OCI-LY1 (cell line): ENCODE measurements around the gene MILR1.

Source experiments
- H2AFZ ChIP-seq: fragments of 200-600 bp; sonication (generic), shearing (Covaris generic); 2 replicates; pipeline ENCODE4 v1.6.0; 2014; ENCODE audit warnings: antibody characterized with exemption, mild to moderate bottlenecking, low read length
- H3F3A ChIP-seq: fragments of 200-600 bp; sonication (generic), shearing (Covaris generic); 2 replicates; pipeline ENCODE4 v1.6.0; 2014; ENCODE audit warnings: mild to moderate bottlenecking, antibody characterized with exemption, low read length, moderate library complexity; ENCODE audit not compliant: insufficient read depth
- H3K27ac ChIP-seq: fragments of 200-600 bp; sonication (generic); 2 replicates; pipeline ENCODE4 v1.5.1; 2014; ENCODE audit warnings: low read length, mixed run types, mild to moderate bottlenecking, low read depth; ENCODE audit not compliant: poor library complexity, severe bottlenecking
- H3K27me3 ChIP-seq: fragments of 200-600 bp; sonication (generic); 2 replicates; pipeline ENCODE4 v1.6.0; 2014; ENCODE audit warnings: antibody characterized with exemption, mild to moderate bottlenecking, low read length, moderate library complexity; ENCODE audit not compliant: insufficient read depth
- H3K36me3 ChIP-seq: fragments of 200-600 bp; sonication (generic); 2 replicates; pipeline ENCODE4 v1.6.1; 2014; ENCODE audit warnings: mild to moderate bottlenecking, antibody characterized with exemption, low read length, moderate library complexity, mixed read lengths; ENCODE audit not compliant: insufficient read depth
- H3K4me1 ChIP-seq: fragments of 200-600 bp; sonication (generic); 2 replicates; pipeline ENCODE4 v1.5.1; 2014; ENCODE audit warnings: mild to moderate bottlenecking, low read length, moderate library complexity; ENCODE audit not compliant: insufficient read depth, severe bottlenecking
- H3K4me2 ChIP-seq: fragments of 200-600 bp; sonication (generic), shearing (Covaris generic); 2 replicates; pipeline ENCODE4 v1.6.1; 2014; ENCODE audit warnings: low read length
- H3K4me3 ChIP-seq: fragments of 200-600 bp; sonication (generic); 2 replicates; pipeline ENCODE4 v1.5.1; 2014; ENCODE audit warnings: low read length, low read depth, mild to moderate bottlenecking, mixed read lengths; ENCODE audit not compliant: poor library complexity, severe bottlenecking
- H3K79me2 ChIP-seq: fragments of 200-600 bp; shearing (Covaris generic); 2 replicates; pipeline ENCODE4 v1.6.1; 2016; ENCODE audit warnings: mixed run types, low read length, mixed read lengths; ENCODE audit not compliant: insufficient read depth
- H3K9ac ChIP-seq: fragments of 200-600 bp; sonication (generic), shearing (Covaris generic); 2 replicates; pipeline ENCODE4 v1.6.1; 2014; ENCODE audit warnings: mild to moderate bottlenecking, low read length, mixed read lengths
- H3K9me2 ChIP-seq: fragments of 200-600 bp; sonication (generic), shearing (Covaris generic); 2 replicates; pipeline ENCODE4 v1.6.1; 2014; ENCODE audit warnings: low read depth, mild to moderate bottlenecking, low read length, mixed read lengths
- H3K9me3 ChIP-seq: fragments of 200-600 bp; shearing (Covaris generic); 2 replicates; pipeline ENCODE4 v1.6.1; 2014; ENCODE audit warnings: low read length, mixed read lengths
- H4K20me1 ChIP-seq: fragments of 200-600 bp; sonication (generic), shearing (Covaris generic); 2 replicates; pipeline ENCODE4 v1.6.0; 2016; ENCODE audit warnings: mild to moderate bottlenecking, low read length; ENCODE audit not compliant: insufficient read depth
- EZH2 ChIP-seq: fragments of 200-600 bp; sonication (generic), shearing (Covaris generic); IDR thresholded peaks from 2 replicates; pipeline ENCODE4 v1.8.0; 2017; ENCODE audit warnings: borderline replicate concordance, mixed run types, mild to moderate bottlenecking, antibody characterized with exemption, low read length, moderate library complexity, mixed read lengths
- TF ChIP-seq, protein P1 (sequence below): fragments of 200-600 bp; sonication (generic), shearing (Covaris generic); IDR thresholded peaks from 2 replicates; pipeline ENCODE4 v1.5.1; 2017; ENCODE audit warnings: mild to moderate bottlenecking, antibody characterized with exemption, low read length, moderate library complexity, mixed read lengths

MILR1 gene

DNA sequence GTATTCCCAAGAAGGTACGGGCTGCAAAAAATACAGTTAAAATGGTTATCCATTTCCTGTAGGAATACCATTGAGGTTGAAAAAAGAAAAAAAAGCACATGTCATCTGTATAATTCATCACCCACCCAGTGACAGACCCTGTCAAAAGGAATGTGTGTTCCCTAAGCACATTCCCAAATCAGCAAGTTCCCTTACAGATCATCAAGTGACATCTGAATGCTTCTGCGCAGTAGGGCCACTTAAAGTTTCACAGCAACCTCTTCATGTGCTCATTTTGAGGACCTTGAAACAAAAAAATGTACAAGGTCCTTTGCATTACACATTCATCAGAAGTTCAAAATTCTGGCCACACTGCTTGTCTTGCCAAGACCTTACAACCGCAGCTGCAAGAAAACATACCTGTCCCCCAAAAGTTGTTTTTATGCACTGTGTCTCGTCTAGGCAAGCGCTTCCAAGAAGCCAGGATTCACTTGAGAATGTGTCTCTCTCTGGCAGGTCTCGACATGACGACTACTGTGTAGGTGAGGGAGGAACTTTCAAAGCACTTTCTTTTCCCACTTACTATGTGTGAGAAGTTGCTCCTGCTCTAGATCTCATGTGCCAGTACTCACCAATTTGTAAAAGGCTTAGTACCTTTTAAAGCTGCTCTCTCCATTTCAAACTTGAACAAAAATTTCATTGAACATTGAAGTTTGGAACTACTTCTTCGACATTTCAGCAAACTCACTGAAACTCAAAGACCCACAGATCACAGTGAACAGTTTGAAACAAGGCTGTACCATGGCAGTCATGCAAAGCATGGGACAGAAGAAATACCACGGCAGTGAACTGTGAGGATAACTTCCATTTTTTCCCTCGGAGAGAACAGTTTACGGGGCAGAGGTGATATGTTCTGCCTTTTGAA lies 52.2 kb downstream of the MILR1 start:
- Histone ChIP-seq H4K20me1 (peaks cover 5% of the 10 kb centered on the region), H3K36me3 (peaks cover 83% of the 10 kb centered on the region), H3K4me1 (peaks cover 76% of the 10 kb centered on the region), H3K9ac (no peak overlapping the region), H3K4me3 (no peak overlapping the region), H3F3A (peaks cover 50% of the 10 kb centered on the region), H3K27ac (no peak overlapping the region), H3K9me3 (no peaks in the 10 kb centered on the region), H3K27me3 (no peaks in the 10 kb centered on the region), H3K79me2 (peaks cover 25% of the 10 kb centered on the region), H3K9me2 (no peaks in the 10 kb centered on the region), H2AFZ (no peak overlapping the region), H3K4me2 (no peak overlapping the region)
- TF ChIP-seq EZH2 = no peak
- TF ChIP-seq, protein P1, sequence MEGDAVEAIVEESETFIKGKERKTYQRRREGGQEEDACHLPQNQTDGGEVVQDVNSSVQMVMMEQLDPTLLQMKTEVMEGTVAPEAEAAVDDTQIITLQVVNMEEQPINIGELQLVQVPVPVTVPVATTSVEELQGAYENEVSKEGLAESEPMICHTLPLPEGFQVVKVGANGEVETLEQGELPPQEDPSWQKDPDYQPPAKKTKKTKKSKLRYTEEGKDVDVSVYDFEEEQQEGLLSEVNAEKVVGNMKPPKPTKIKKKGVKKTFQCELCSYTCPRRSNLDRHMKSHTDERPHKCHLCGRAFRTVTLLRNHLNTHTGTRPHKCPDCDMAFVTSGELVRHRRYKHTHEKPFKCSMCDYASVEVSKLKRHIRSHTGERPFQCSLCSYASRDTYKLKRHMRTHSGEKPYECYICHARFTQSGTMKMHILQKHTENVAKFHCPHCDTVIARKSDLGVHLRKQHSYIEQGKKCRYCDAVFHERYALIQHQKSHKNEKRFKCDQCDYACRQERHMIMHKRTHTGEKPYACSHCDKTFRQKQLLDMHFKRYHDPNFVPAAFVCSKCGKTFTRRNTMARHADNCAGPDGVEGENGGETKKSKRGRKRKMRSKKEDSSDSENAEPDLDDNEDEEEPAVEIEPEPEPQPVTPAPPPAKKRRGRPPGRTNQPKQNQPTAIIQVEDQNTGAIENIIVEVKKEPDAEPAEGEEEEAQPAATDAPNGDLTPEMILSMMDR = no peak

- peaks cover 5% of the 10 kb centered on the region for H4K20me1 ChIP-seq
- H3K9me2 ChIP-seq = no peaks in the 10 kb centered on the region
- H3K36me3 ChIP-seq = peaks cover 83% of the 10 kb centered on the region
- peaks cover 49% of the 10 kb centered on the region for H3F3A ChIP-seq
- H3K9ac ChIP-seq = no peak overlapping the region
- H3K4me1 ChIP-seq = peaks cover 76% of the 10 kb centered on the region
- H3K9me3 ChIP-seq = no peaks in the 10 kb centered on the region
- no peak overlapping the region for H3K4me2 ChIP-seq
- H3K4me3 ChIP-seq = no peak overlapping the region
- H3K27ac ChIP-seq = no peak overlapping the region
- no peak overlapping the region for H2AFZ ChIP-seq
- no peaks in the 10 kb centered on the region for H3K27me3 ChIP-seq
- H3K79me2 ChIP-seq = peaks cover 20% of the 10 kb centered on the region
- no peak for TF ChIP-seq EZH2
- TF ChIP-seq, protein P1 = no peak
Measured at GRCh38 chr17:64502021-64502420, 53.1 kb downstream of the MILR1 start.

DNA sequence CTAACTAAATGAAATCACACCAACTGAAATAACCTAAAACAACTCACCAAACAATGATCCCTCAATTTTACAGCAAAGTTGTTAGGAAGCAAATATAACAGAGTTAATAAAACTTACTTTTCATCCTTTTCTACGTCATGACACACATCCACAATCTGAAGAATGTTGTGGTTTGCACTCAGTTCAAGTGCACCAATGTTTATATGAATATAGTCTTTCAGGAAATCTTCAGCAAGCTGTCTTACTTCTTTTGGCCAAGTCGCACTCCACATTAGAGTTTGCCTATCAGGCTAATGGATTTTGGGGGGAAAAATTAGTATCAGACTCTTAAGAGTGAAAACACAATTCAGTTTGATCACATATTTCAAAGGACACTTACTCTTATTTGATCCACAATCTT lies 53.9 kb downstream of the MILR1 start:
- H3K9me3 ChIP-seq = no peaks in the 10 kb centered on the region
- peaks cover 71% of the 10 kb centered on the region for H3K4me1 ChIP-seq
- H4K20me1 ChIP-seq = peaks cover 5% of the 10 kb centered on the region
- H3K9me2 ChIP-seq = no peaks in the 10 kb centered on the region
- no peak overlapping the region for H3K27ac ChIP-seq
- no peak overlapping the region for H2AFZ ChIP-seq
- TF ChIP-seq, protein P1 = no peak
- no peak for TF ChIP-seq EZH2
- no peak overlapping the region for H3K4me2 ChIP-seq
- H3K9ac ChIP-seq = no peak overlapping the region
- no peak overlapping the region for H3K4me3 ChIP-seq
- peaks cover 24% of the 10 kb centered on the region for H3K79me2 ChIP-seq
- H3K36me3 ChIP-seq = peaks cover 80% of the 10 kb centered on the region
- peaks cover 43% of the 10 kb centered on the region for H3F3A ChIP-seq
- H3K27me3 ChIP-seq = no peaks in the 10 kb centered on the region
